ENCODE data around the gene APOBEC3A. TPM values are rescaled to one million over a fixed set of nuclear protein-coding genes. Genes with fewer than 3 reads are reported as not detected.
A peak's percentile ranks its signal among the peaks of the same experiment; 100 is the strongest.

Gene APOBEC3A
- total and polyA plus RNA-seq, 11 donors = 0.36 to 7.7 (median 1.0) TPM; not detected in 3

DNA sequence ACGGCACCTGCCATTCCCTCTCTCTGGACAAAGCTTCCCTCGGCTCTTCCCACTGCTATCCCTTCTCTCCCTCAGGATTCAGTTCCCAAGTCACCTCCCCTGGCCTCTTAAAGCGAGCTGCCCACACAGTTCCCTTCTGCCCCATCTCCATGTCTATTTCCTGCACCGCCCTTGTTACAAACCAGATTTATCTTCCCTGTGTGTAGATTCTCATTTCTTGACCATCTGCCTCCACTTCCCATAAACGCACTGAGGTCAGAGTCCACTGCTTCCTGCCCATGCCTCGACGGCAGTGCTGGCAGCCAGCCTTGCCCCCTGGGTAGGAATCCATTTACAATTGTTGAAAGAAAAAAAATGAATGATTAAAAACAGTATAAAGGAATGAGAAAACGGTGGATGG is 13.1 kb downstream of the APOBEC3A start:
- 43 to 54% (median 47%) methylated on average over 8 of the region's 8 CpGs; no CpG with 5 or more reads in 1 of the 4 donors for WGBS, 4 donors
- H3K36me3 ChIP-seq = no peaks in the 10 kb centered on the region
- no peaks in the 10 kb centered on the region for H3K9me3 ChIP-seq
- DNase-seq (no peak), ATAC-seq (no peak)
- no peak for TF ChIP-seq POLR2A (IDR thresholded peaks at IDR 0.05)
- TF ChIP-seq, protein P1, sequence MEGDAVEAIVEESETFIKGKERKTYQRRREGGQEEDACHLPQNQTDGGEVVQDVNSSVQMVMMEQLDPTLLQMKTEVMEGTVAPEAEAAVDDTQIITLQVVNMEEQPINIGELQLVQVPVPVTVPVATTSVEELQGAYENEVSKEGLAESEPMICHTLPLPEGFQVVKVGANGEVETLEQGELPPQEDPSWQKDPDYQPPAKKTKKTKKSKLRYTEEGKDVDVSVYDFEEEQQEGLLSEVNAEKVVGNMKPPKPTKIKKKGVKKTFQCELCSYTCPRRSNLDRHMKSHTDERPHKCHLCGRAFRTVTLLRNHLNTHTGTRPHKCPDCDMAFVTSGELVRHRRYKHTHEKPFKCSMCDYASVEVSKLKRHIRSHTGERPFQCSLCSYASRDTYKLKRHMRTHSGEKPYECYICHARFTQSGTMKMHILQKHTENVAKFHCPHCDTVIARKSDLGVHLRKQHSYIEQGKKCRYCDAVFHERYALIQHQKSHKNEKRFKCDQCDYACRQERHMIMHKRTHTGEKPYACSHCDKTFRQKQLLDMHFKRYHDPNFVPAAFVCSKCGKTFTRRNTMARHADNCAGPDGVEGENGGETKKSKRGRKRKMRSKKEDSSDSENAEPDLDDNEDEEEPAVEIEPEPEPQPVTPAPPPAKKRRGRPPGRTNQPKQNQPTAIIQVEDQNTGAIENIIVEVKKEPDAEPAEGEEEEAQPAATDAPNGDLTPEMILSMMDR (IDR thresholded peaks at IDR 0.05) = no peak
- no peak overlapping the region for H3K4me3 ChIP-seq
- intact Hi-C loops (cut with DNase I) = no loop called here
- peaks cover 0 to 28% (median 0%) of the 10 kb centered on the region in 9 donors for H3K27me3 ChIP-seq
- peak overlapping the region in 1 of 12 donors; percentile 32 for H3K27ac ChIP-seq
- peaks cover 0 to 47% (median 0%) of the 10 kb centered on the region in 12 donors for H3K4me1 ChIP-seq

DNA sequence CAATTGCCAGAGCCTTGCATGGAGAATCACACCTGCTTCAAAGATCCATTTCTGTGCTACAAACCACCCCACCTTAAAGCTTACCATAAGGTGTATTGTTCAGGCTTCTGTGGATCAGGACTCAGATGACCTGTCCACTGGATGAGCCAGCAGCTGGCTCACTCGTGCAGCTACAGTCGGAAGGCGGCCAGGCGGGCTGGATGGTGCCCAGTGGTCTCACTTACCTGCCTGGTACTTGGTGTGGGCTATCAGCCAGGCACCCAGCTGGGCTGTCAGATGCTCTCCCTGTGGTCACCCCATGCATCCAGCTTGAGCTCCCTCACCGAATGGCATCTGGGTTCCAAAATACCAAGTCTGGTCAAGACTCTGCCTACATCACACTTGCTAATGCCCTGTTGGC is 13.8 kb downstream of the APOBEC3A start:
- 17 to 83% (median 83%) methylated on average over 1 to 5 of the region's 5 CpGs; no CpG with 5 or more reads in 1 of the 4 donors for WGBS, 4 donors
- TF ChIP-seq, protein P1 (IDR thresholded peaks at IDR 0.05) = no peak
- Histone ChIP-seq H3K27me3 (peaks cover 0 to 28% (median 0%) of the 10 kb centered on the region in 9 donors), H3K4me1 (peaks cover 0 to 47% (median 0%) of the 10 kb centered on the region in 12 donors), H3K27ac (no peak overlapping the region), H3K4me3 (no peak overlapping the region), H3K36me3 (no peaks in the 10 kb centered on the region), H3K9me3 (no peaks in the 10 kb centered on the region)
- DNase-seq (no peak), ATAC-seq (no peak)
- intact Hi-C loops (cut with DNase I) = no loop called here

DNA sequence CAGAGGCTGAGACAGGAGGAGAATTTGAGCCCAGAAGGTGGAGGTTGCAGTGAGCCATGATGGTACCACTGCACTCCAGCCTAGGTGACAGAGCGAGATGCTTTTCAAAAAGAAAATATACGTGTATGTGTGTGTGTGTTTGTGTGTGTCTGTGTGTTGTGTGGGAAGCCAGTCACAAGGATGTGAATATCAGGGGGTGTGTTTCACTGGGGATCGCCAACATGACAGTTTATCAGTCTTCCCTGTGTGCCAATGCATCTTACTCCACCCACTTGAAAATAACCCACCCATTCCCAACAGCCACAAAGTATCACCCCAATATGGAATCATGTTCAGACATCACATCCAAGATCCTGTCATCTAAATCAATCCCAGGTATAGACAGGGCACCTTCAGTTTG is 14.4 kb downstream of the APOBEC3A start:
- H3K27me3 ChIP-seq = peaks cover 0 to 28% (median 0%) of the 10 kb centered on the region in 9 donors
- intact Hi-C loops (cut with DNase I) = no loop called here
- no peak overlapping the region for H3K27ac ChIP-seq
- H3K9me3 ChIP-seq = no peaks in the 10 kb centered on the region
- no peak overlapping the region for H3K4me3 ChIP-seq
- 83 to 91% (median 86%) methylated on average over 3 of the region's 3 CpGs; no CpG with 5 or more reads in 1 of the 4 donors for WGBS, 4 donors
- H3K4me1 ChIP-seq = peaks cover 0 to 42% (median 0%) of the 10 kb centered on the region in 12 donors
- no peak for TF ChIP-seq POLR2A (IDR thresholded peaks at IDR 0.05)
- TF ChIP-seq, protein P1 (IDR thresholded peaks at IDR 0.05) = no peak
- DNase-seq (no peak), ATAC-seq (no peak)
- no peaks in the 10 kb centered on the region for H3K36me3 ChIP-seq

DNA sequence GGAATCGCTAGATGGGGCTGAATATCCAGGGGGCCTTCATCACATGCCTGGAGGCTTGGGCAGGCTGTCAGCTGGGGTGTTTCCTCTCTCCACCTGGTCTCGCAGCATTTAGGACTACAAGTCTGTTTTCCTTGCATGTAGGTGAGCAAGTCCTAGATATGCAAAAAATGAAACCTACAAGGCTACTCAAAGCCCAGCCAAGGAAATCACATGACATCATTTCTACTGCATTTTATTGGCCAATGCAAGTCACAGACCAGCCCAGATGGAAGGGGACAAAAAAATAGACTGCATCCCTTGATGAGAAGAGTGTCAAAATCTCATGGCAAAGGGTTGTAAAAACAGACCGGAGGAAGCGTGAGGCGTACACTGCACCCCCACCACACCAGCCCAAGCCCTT is 15.1 kb downstream of the APOBEC3A start:
- ATAC-seq (no peak), DNase-seq (no peak)
- Histone ChIP-seq H3K9me3 (no peaks in the 10 kb centered on the region), H3K27me3 (peaks cover 0 to 28% (median 0%) of the 10 kb centered on the region in 9 donors), H3K4me1 (peaks cover 0 to 35% (median 0%) of the 10 kb centered on the region in 12 donors), H3K27ac (no peak overlapping the region), H3K4me3 (no peak overlapping the region), H3K36me3 (no peaks in the 10 kb centered on the region)
- intact Hi-C loops (cut with DNase I) = no loop called here
- no peak for TF ChIP-seq POLR2A (IDR thresholded peaks at IDR 0.05)
- TF ChIP-seq, protein P1 (IDR thresholded peaks at IDR 0.05) = no peak
- 82 to 91% (median 88%) methylated on average over 5 of the region's 5 CpGs; no CpG with 5 or more reads in 1 of the 4 donors for WGBS, 4 donors
